ENCODE measurements around the gene GPR158.
A peak's percentile ranks its signal among the peaks of the same experiment; 100 is the strongest.

Gene GPR158

DNA sequence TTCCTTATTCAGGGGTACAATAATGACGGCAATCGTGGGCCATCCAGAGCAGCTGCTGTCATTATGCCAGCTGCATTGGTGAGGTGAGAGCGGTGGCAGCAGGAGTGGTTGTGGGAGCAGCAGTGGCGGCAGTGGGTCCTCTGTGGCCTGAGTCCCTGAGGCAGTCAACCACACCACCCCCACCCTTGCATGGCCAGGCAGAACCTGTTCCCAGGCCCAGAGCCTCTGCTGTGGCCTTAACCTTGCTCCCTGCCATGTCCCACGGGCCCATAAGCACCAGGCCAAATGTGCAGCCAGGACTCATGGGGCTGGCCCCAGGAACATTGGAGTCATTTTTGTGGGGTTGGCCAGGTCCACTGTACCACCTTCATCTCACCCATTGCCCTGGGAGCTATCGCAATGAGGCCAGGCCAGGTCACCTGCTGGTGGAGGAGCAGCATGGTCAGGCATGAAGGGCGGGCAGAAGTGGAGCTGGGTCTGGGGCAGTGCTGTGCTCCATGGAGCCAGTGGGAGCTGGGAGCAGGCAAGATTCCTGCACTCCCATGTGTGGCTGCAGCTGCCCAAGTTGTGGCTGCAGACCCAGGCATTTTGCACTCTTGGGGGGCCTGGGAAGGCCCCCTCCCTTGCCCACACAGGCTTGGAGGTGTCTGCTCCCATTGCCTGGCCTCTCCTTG is 213.5 kb downstream of the GPR158 start:
- H3K27me3 ChIP-seq (ENCODE audit: control insufficient read depth in 5 of 5, insufficient read depth in 4 of 5, low read length in 5 of 5): no peaks in the 10 kb centered on the region
- no peaks in the 10 kb centered on the region for H3K4me1 ChIP-seq (ENCODE audit: control insufficient read depth in 5 of 5, insufficient read depth in 5 of 5, low read length in 5 of 5)
- H3K4me3 ChIP-seq (ENCODE audit: low read depth in 1 of 5, low read length in 5 of 5): peak overlapping the region in 1 of 5 donors; percentile 4
- peaks cover 3 to 26% (median 25%) of the 10 kb centered on the region in 5 donors for H3K9me3 ChIP-seq (ENCODE audit: control insufficient read depth in 5 of 5, low read length in 5 of 5)
- no peak overlapping the region for H3K27ac ChIP-seq (ENCODE audit: low read depth, low read length)
- H3K36me3 ChIP-seq (ENCODE audit: control insufficient read depth in 5 of 5, insufficient read depth in 5 of 5, low read length in 5 of 5): no peaks in the 10 kb centered on the region
- H3K9ac ChIP-seq (ENCODE audit: low read length in 5 of 5): no peak overlapping the region

DNA sequence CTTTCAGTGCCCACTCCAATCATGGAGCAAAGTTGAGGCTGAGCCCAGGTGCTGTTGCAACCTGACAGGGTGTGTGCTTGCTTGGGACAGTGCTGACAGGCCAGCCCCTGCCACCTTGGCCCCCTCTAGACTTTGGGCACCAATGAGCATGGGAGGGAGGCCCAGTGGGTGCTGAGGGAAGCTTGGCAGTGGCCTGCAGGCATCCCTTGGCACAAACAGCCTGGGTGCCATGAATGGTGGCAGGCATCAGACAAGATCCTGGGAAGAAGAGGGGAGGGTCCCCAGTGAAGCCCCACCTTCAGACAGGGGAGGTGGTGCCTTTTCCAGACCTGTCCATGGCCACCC is 214.0 kb downstream of the GPR158 start:
- no peak overlapping the region for H3K4me3 ChIP-seq (ENCODE audit: low read depth in 1 of 5, low read length in 5 of 5)
- H3K36me3 ChIP-seq (ENCODE audit: control insufficient read depth in 5 of 5, insufficient read depth in 5 of 5, low read length in 5 of 5): no peaks in the 10 kb centered on the region
- no peaks in the 10 kb centered on the region for H3K4me1 ChIP-seq (ENCODE audit: control insufficient read depth in 5 of 5, insufficient read depth in 5 of 5, low read length in 5 of 5)
- H3K9me3 ChIP-seq (ENCODE audit: control insufficient read depth in 5 of 5, low read length in 5 of 5): peaks cover 3 to 26% (median 25%) of the 10 kb centered on the region in 5 donors
- H3K27me3 ChIP-seq (ENCODE audit: control insufficient read depth in 5 of 5, insufficient read depth in 4 of 5, low read length in 5 of 5): no peaks in the 10 kb centered on the region
- H3K9ac ChIP-seq (ENCODE audit: low read length in 5 of 5): no peak overlapping the region
- no peak overlapping the region for H3K27ac ChIP-seq (ENCODE audit: low read depth, low read length)

DNA sequence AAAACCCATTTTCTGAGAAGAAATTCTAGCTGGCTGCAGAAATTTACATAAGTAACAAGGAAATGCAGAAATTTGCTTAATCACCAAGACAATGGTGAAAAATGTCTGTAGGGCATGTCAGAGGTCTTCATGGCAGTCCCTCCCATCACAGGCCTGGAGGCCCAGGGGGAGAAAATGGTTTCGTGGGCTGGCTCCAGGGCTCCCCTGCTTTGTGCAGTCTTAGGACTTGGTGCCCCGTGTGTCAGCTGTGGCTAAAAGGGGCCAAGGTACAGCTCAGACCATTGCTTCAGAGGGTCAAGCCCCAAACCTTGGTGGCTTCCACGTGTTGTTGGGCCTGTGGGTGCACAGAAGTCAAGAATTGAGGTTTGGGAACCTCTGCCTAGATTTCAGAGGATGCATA is 215.9 kb downstream of the GPR158 start:
- no peaks in the 10 kb centered on the region for H3K4me1 ChIP-seq (ENCODE audit: control insufficient read depth in 5 of 5, insufficient read depth in 5 of 5, low read length in 5 of 5)
- no peaks in the 10 kb centered on the region for H3K36me3 ChIP-seq (ENCODE audit: control insufficient read depth in 5 of 5, insufficient read depth in 5 of 5, low read length in 5 of 5)
- no peak overlapping the region for H3K4me3 ChIP-seq (ENCODE audit: low read depth in 1 of 5, low read length in 5 of 5)
- no peak overlapping the region for H3K27ac ChIP-seq (ENCODE audit: low read depth, low read length)
- peaks cover 3 to 26% (median 24%) of the 10 kb centered on the region in 5 donors for H3K9me3 ChIP-seq (ENCODE audit: control insufficient read depth in 5 of 5, low read length in 5 of 5)
- no peak overlapping the region for H3K9ac ChIP-seq (ENCODE audit: low read length in 5 of 5)
- no peaks in the 10 kb centered on the region for H3K27me3 ChIP-seq (ENCODE audit: control insufficient read depth in 5 of 5, insufficient read depth in 4 of 5, low read length in 5 of 5)

DNA sequence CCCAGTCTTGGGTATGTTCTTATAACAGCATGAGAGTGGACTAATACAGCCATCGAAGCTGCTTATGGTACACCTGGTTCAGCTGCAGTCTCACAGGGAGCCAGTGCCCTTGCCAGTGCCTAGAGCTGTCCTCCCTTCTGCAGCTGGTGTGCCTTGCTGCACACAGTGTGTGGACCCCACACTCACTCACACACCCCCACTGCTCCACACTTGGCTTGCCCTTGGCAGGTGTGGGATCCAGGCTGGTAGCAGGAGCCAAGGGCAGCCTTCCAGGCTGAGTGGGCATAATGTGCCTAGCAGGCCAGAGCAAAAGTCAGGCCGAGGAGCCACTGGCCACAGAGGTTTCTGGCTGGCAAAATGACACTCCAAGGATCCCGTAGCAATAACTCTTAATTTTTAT is 217.3 kb downstream of the GPR158 start:
- peaks cover 0 to 26% (median 18%) of the 10 kb centered on the region in 5 donors for H3K9me3 ChIP-seq (ENCODE audit: control insufficient read depth in 5 of 5, low read length in 5 of 5)
- H3K4me3 ChIP-seq (ENCODE audit: low read depth in 1 of 5, low read length in 5 of 5): no peak overlapping the region
- H3K27me3 ChIP-seq (ENCODE audit: control insufficient read depth in 5 of 5, insufficient read depth in 4 of 5, low read length in 5 of 5): no peaks in the 10 kb centered on the region
- no peaks in the 10 kb centered on the region for H3K4me1 ChIP-seq (ENCODE audit: control insufficient read depth in 5 of 5, insufficient read depth in 5 of 5, low read length in 5 of 5)
- H3K27ac ChIP-seq (ENCODE audit: low read depth, low read length): no peak overlapping the region
- H3K9ac ChIP-seq (ENCODE audit: low read length in 5 of 5): no peak overlapping the region
- no peaks in the 10 kb centered on the region for H3K36me3 ChIP-seq (ENCODE audit: control insufficient read depth in 5 of 5, insufficient read depth in 5 of 5, low read length in 5 of 5)

DNA sequence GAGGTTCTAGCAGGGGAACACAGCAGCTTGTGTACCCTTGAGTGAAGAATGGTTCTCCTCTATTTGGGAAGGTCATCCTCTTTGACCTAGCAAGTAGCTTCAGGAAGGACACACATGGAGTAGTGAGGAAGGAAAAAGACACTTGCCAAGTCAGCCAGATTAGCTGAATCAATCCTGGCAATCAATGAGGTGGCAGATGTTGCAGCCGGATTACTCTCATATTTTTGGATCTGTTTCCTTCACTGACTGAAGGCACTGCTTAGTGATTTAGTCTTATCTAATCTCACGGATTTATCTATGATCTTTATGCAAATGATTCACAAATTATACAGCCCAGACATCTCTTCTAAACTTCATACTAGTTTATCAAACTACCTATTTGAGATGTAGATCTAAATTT is 218.8 kb downstream of the GPR158 start:
- no peaks in the 10 kb centered on the region for H3K4me1 ChIP-seq (ENCODE audit: control insufficient read depth in 5 of 5, insufficient read depth in 5 of 5, low read length in 5 of 5)
- H3K9me3 ChIP-seq (ENCODE audit: control insufficient read depth in 5 of 5, low read length in 5 of 5): peaks cover 0 to 18% (median 11%) of the 10 kb centered on the region in 5 donors
- H3K27ac ChIP-seq (ENCODE audit: low read depth, low read length): no peak overlapping the region
- H3K36me3 ChIP-seq (ENCODE audit: control insufficient read depth in 5 of 5, insufficient read depth in 5 of 5, low read length in 5 of 5): no peaks in the 10 kb centered on the region
- H3K9ac ChIP-seq (ENCODE audit: low read length in 5 of 5): no peak overlapping the region
- H3K4me3 ChIP-seq (ENCODE audit: low read depth in 1 of 5, low read length in 5 of 5): no peak overlapping the region
- no peaks in the 10 kb centered on the region for H3K27me3 ChIP-seq (ENCODE audit: control insufficient read depth in 5 of 5, insufficient read depth in 4 of 5, low read length in 5 of 5)

DNA sequence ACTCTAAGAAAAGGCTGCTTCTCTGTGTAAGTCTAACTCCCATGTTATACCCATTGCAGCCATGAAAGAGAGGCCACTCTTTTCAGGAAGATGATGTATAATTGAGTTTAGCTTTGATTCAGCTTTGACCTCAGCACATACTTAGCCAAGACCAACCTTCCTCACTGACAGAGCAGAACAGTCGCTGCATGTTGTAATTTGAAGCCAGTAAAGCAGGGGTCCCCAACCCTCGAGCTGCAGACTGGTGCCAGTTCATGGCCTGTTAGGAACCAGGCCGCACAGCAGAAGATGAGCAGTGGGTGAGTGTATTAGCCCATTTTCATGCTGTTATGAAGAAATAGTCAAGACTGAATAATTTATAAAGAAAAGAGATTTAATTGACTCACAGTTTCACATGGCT is 223.9 kb downstream of the GPR158 start:
- Histone ChIP-seq H3K9me3 (ENCODE audit: control insufficient read depth in 5 of 5, low read length in 5 of 5) (no peaks in the 10 kb centered on the region), H3K27me3 (ENCODE audit: control insufficient read depth in 5 of 5, insufficient read depth in 4 of 5, low read length in 5 of 5) (no peaks in the 10 kb centered on the region), H3K9ac (ENCODE audit: low read length in 5 of 5) (no peak overlapping the region), H3K27ac (ENCODE audit: low read depth, low read length) (no peak overlapping the region), H3K4me3 (ENCODE audit: low read depth in 1 of 5, low read length in 5 of 5) (no peak overlapping the region), H3K36me3 (ENCODE audit: control insufficient read depth in 5 of 5, insufficient read depth in 5 of 5, low read length in 5 of 5) (no peaks in the 10 kb centered on the region), H3K4me1 (ENCODE audit: control insufficient read depth in 5 of 5, insufficient read depth in 5 of 5, low read length in 5 of 5) (no peaks in the 10 kb centered on the region)

DNA sequence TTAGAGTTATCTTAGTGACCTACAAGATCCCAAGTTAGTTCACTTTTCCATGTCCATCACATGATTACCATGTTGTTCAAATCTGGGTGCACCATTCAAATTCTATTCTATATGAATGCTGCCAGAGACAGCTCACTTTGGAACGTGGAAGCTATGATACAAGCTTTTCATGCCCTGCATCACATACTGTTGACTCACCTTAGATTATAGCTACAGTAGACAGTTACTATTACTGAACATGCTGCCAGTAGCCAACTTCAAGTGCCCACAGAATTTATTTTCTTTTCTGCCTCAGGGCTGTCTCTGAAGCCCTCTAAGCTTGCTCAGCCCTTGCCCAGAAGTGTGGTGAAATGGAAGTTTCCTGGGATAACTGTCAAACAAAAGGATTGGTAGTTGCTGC is 231.1 kb downstream of the GPR158 start:
- Histone ChIP-seq H3K9me3 (ENCODE audit: control insufficient read depth in 5 of 5, low read length in 5 of 5) (no peaks in the 10 kb centered on the region), H3K27me3 (ENCODE audit: control insufficient read depth in 5 of 5, insufficient read depth in 4 of 5, low read length in 5 of 5) (no peaks in the 10 kb centered on the region), H3K4me3 (ENCODE audit: low read depth in 1 of 5, low read length in 5 of 5) (no peak overlapping the region)

DNA sequence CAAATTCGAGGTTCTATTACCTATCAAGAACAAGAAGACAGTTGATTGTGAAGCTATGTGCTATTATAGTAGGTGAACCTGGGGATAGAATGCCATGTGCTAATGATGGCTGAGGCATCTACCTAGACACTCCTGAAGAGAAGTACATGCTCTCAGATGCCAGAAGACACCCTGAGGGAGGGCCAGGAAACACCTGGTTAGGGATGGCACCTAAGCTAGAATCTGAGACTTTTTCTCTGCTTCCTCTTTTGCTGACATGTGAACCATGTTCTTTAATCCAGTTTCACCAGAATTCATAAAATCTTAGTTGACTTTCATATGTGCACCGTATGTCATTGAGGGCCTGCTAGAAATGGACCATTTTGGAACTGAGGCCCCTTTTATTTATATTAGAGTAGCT is 242.8 kb downstream of the GPR158 start:
- Histone ChIP-seq H3K27me3 (ENCODE audit: control insufficient read depth in 5 of 5, insufficient read depth in 4 of 5, low read length in 5 of 5) (no peaks in the 10 kb centered on the region), H3K27ac (ENCODE audit: low read depth, low read length) (no peak overlapping the region), H3K36me3 (ENCODE audit: control insufficient read depth in 5 of 5, insufficient read depth in 5 of 5, low read length in 5 of 5) (no peaks in the 10 kb centered on the region), H3K9me3 (ENCODE audit: control insufficient read depth in 5 of 5, low read length in 5 of 5) (peaks cover 0 to 3% (median 0%) of the 10 kb centered on the region in 5 donors), H3K9ac (ENCODE audit: low read length in 5 of 5) (no peak overlapping the region), H3K4me1 (ENCODE audit: control insufficient read depth in 5 of 5, insufficient read depth in 5 of 5, low read length in 5 of 5) (no peaks in the 10 kb centered on the region), H3K4me3 (ENCODE audit: low read depth in 1 of 5, low read length in 5 of 5) (no peak overlapping the region)

More for the DNA sequence above, 231.1 kb downstream of the GPR158 start:
- no peak overlapping the region for H3K9ac ChIP-seq (ENCODE audit: low read length in 5 of 5)
- no peaks in the 10 kb centered on the region for H3K4me1 ChIP-seq (ENCODE audit: control insufficient read depth in 5 of 5, insufficient read depth in 5 of 5, low read length in 5 of 5)
- H3K36me3 ChIP-seq (ENCODE audit: control insufficient read depth in 5 of 5, insufficient read depth in 5 of 5, low read length in 5 of 5): no peaks in the 10 kb centered on the region
- H3K27ac ChIP-seq (ENCODE audit: low read depth, low read length): no peak overlapping the region

DNA sequence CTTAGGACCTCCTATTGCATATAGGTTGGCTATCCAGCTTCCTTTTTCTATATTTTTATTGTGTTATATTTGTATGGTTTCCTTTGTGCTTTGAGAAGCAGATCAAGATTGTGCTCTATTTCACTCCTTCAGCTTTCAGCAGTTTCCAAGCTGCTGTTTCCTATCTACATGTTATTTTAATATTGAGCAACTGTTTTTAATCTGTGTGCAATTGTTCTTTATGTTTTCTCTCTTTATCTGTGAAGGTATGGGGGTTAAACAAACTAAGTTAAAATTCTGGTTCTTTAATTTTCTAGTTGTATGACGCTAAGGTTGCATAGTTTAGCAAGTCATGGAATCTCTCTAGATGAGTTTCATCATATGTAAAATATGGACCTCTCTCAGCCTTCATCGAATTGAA is 251.0 kb downstream of the GPR158 start:
- H3K27me3 ChIP-seq (ENCODE audit: control insufficient read depth in 5 of 5, insufficient read depth in 4 of 5, low read length in 5 of 5): no peaks in the 10 kb centered on the region
- H3K9me3 ChIP-seq (ENCODE audit: control insufficient read depth in 5 of 5, low read length in 5 of 5): peaks cover 0 to 3% (median 0%) of the 10 kb centered on the region in 5 donors
- no peaks in the 10 kb centered on the region for H3K36me3 ChIP-seq (ENCODE audit: control insufficient read depth in 5 of 5, insufficient read depth in 5 of 5, low read length in 5 of 5)
- H3K9ac ChIP-seq (ENCODE audit: low read length in 5 of 5): no peak overlapping the region
- H3K4me1 ChIP-seq (ENCODE audit: control insufficient read depth in 5 of 5, insufficient read depth in 5 of 5, low read length in 5 of 5): no peaks in the 10 kb centered on the region
- no peak overlapping the region for H3K4me3 ChIP-seq (ENCODE audit: low read depth in 1 of 5, low read length in 5 of 5)
- H3K27ac ChIP-seq (ENCODE audit: low read depth, low read length): no peak overlapping the region

DNA sequence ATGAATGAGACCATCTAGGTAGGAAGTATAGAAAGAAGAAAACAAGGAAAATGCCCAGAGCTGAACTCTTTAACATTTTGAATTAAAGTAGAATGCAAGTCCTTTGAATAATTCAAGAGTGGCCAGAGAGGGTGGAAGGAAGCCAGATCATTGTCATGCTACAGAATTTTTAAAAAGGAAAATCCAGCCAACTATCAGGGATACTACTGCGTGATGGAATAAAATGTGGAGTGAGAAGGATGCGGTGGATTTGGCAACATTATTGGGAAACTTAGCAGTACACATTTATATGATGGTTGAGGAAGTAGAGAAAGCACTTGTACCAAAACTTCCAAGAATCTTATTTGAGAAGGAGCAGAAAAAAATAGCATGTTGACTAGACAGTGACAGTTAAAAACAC is 261.6 kb downstream of the GPR158 start:
- Histone ChIP-seq H3K9ac (ENCODE audit: low read length in 5 of 5) (no peak overlapping the region), H3K4me1 (ENCODE audit: control insufficient read depth in 5 of 5, insufficient read depth in 5 of 5, low read length in 5 of 5) (peaks cover 0 to 3% (median 0%) of the 10 kb centered on the region in 5 donors), H3K27ac (ENCODE audit: low read depth, low read length) (no peak overlapping the region), H3K36me3 (ENCODE audit: control insufficient read depth in 5 of 5, insufficient read depth in 5 of 5, low read length in 5 of 5) (no peaks in the 10 kb centered on the region), H3K9me3 (ENCODE audit: control insufficient read depth in 5 of 5, low read length in 5 of 5) (no peaks in the 10 kb centered on the region), H3K27me3 (ENCODE audit: control insufficient read depth in 5 of 5, insufficient read depth in 4 of 5, low read length in 5 of 5) (no peaks in the 10 kb centered on the region), H3K4me3 (ENCODE audit: low read depth in 1 of 5, low read length in 5 of 5) (no peak overlapping the region)

Measured in subcutaneous abdominal adipose tissue (tissue), 5 donors.